NCI-H1105 treated with DMSO at 0.1 percent for 48 hours (cell line): ENCODE results near the gene EVI2B.
A peak's percentile ranks its signal among the peaks of the same experiment; 100 is the strongest.
"Not testable (repeated sequence)": the region's sequence is repeated elsewhere in the genome, so short reads cannot be mapped to it uniquely, and the experiment has no call there.

Experiments
- DNase-seq: peaks from one replicate; lab custom pipeline; 2025; lab: John Stamatoyannopoulos, UW

Gene EVI2B, protein sequence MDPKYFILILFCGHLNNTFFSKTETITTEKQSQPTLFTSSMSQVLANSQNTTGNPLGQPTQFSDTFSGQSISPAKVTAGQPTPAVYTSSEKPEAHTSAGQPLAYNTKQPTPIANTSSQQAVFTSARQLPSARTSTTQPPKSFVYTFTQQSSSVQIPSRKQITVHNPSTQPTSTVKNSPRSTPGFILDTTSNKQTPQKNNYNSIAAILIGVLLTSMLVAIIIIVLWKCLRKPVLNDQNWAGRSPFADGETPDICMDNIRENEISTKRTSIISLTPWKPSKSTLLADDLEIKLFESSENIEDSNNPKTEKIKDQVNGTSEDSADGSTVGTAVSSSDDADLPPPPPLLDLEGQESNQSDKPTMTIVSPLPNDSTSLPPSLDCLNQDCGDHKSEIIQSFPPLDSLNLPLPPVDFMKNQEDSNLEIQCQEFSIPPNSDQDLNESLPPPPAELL

DNA sequence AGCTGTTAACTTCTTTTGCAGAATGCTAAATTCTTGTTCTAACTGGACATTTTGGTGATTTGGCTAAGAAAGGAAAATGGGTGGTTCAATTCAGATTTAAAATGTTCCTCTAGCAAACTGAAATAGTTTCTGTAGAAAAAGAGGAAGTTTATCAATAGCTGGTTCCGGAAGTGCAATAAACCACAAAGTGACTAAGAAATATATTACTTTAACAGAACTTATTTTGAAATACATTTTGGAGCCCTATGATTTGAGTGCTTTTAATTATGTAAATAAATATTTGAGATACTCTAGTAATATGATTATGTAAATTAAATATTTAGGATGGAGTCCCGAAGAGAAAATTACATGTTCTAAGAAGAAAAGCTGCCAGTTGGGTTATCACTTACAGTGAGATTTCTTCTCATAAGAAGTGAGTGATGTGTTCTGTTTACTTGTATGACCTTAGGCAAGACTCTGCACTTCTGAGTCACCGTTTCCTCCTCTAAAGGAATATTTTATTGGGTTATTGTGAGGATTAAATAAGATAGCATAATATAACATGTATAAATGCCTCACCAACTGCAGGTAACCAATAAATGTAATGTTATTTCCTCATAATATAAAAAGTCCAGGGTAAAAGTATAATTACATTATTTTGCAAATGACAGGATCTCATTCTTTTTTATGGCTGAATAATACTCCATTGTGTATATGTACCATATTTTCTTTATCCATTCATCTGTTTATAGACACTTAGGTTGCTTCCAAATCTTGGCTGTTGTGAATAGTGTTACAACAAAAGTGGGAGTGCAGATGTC lies at the start of gene EVI2B:
Gene EVI2B (minus strand): TSS at position 73 of the 800 bp plus-strand sequence. CDS start 8,445 bp downstream, outside the sequence.
- no peak for DNase-seq

DNA sequence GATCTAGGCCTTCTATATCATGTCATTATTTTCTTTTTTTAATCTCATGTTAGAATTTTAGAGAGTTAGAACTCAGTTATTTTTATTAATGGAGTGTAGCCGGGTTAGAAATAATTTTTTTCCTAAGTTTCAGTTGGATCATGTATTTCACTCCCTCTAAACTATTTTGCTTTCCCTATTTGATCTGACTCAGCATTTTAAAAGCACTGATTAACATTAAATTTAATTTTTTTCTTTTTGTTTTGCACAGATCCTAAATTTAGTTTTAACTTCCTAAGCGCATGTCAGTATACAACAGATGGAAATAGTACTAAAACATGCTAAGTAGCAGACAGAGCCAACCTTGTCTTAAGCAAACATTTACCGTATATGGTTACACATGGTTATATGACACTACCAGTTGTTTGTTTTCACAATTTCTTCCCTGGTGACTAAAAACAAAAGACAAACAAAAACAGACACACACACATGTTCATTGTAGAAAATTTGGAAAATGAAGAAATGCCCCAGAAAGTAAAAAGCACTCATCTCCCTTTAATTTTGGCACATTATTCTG lies 44.1 kb upstream of the EVI2B start:
- no peak for DNase-seq

DNA sequence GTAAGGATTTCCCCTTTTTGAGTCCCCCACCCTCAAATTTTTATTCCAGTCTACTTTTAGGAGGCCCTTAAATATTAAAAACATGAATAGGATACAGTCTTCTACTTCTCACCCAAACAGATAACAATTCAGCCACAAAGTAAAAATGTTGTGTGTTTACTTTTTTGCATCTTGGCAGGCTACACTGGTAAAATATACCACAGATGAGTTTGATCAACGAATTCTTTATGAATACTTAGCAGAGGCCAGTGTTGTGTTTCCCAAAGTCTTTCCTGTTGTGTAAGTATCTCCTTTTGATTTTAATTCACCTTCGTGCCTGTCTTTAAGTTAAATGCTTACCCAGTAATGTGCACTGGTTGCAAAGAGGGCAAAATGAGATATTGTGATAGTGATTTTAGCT lies 43.2 kb upstream of the EVI2B start:
- no peak for DNase-seq

DNA sequence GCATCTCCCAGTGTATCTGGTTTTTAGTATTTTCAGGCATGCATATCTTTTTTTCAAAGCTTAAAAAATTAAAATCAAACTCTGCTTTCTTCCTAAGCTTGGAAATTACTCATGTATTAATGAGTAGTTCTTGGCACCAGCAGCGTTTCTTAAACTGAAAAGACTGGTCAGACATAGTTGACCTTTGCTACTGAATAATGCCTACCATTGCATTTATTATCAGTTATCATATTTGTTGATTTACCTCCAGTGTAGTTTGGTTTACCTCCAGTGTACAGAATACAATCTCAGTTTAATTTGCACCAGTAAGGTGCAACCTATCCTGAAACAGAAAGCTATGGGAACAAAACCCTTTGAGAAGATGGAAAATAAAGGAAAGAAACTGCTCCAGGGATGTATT lies 42.1 kb upstream of the EVI2B start:
- no peak for DNase-seq

DNA sequence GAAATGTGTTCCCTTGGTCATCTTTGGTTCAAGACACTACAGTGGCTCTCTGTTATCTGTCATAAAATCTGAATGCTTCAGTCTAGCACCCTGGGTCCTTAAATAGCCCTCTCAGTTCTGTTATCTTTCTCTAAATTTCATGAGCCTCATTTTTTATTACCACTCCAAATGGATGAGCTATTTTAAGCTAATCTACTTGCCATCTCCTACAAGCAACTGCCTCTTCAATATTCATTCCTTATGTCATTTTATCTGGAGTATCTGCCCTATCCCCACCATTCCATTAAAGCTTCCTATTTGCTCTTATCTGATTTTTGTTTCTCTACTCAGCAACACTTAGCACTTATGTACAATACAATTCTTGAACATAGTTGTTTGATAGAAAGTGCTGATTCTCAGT lies 35.6 kb upstream of the EVI2B start:
- DNase-seq, result no peak

DNA sequence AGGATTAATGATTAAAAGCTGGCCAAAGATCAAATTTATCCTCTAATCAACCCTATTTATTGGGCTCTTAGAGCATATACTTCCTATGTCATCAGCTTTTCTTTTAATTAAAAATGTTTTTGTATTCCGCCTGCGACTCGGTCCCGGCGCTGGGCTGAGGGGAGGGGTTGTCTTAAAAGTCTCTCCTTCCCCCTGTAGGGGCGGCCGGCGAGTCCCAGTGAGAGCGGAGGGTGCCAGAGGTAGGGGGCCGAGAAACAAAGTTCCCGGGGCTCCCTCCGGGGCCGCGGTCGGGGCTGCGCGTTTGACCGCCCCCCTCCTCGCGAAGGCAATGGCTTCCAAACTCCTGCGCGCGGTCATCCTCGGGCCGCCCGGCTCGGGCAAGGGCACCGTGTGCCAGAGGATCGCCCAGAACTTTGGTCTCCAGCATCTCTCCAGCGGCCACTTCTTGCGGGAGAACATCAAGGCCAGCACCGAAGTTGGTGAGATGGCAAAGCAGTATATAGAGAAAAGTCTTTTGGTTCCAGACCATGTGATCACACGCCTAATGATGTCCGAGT lies 31.4 kb upstream of the EVI2B start:
- not testable (repeated sequence) for DNase-seq

DNA sequence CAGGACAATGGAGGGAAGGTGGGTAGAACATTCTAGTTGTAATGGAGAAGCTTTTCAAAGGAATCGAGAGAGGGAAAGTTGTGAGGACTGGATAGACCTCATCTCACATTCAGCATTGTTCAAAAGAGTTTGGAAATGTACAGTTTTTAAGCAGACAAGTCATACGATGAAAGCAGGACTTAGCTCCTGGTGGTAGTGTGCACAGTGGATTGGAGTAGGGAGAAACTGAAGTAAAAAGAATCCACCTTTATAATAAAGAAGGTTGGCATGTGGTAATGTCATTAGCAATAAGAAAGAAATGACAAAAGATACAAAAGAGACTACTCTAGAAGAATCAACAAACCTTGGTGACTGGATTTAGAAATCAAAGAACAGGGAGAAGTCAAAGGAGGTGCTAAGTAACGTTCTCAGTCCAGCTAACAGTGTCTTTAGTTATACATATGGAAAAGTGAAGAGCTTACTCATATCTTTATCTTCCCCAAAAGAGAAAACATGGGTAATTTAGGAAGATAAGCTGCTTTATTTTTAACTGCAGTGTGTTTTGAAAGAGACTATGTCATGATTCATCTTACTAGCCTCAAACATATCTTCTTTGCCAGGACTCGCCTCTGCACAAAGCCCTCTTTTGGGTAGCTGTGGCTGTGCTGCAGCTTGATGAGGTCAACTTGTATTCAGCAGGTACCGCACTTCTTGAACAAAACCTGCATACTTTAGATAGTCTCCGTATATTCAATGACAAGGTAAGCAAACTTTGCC lies 26.2 kb upstream of the EVI2B start:
- DNase-seq, result no peak

DNA sequence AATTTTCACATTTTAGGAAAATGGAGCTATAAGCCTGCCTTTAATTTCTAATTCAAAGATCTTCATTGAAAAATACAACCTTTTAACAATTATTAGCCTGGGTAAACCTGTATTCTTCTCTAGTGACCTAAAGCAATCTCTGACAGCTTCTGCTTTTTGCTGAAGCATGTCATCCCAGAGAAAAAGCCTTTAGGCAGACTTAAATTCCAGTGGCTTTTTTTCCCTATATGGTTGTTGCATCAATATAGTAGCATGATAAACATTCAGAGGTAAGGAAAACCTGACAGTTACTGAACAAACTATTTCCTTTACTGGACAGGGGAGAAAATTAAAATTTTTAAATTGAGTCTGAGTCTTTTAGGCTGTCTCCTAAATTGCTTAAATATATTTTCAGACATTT lies 15.4 kb upstream of the EVI2B start:
- DNase-seq, result no peak

DNA sequence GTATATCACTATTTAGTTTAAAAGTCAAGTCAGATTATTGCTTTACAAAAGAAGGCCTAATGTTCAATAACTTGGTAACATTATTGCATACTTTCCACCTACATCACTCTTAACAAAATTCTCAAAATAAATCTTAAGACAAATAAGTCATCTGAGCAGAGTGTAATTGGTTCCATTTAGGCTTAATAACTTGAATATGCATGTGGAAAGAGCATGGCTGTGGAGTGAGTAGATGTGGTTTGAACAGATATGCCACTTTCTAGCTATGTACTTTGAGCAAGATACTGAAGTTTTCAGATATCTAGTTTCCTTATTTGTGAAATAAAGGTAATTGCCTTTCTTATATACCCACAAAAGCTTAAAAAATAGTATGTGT lies 14.3 kb upstream of the EVI2B start:
- no peak for DNase-seq

DNA sequence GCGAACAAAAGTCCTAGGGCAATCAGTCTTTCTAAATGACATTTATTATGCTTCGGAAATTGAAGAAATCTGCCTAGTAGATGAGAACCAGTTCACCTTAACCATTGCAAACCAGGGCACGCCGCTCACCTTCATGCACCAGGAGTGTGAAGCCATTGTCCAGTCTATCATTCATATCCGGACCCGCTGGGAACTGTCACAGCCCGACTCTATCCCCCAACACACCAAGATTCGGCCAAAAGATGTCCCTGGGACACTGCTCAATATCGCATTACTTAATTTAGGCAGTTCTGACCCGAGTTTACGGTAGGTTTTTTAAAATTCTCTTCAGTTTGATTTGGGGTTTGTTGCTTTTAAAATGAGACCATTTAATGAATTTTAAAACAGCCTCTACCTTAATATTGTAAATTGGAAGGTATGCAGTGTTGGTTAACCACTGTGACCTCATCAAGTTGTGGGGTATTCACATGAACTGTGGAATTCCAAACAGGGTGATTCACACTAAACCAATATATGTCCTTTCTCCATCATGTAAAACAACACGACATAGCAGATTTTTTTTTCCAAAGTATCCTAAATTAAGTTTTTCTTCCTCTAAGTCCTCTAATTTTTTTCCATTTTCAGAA lies 13.8 kb upstream of the EVI2B start:
- no peak for DNase-seq

DNA sequence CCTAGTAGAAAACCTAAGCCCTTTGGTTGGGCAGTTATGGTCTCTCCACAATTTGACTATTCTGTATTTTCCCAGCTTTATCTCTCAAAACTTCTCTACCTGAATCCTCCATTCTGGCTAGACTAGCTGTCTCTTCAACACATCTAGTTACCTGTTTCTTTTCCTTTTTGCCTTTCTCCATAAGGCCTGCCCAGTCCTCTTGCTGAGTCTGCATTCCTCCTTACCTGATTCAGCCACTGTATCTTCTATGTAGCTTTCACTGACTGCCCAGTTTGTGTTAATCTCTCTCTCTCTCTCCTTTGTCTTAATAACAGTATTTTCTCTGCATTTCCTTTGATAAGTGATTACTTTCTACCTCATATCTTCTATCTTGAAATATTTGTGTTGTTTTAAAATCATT lies 9.7 kb upstream of the EVI2B start:
- DNase-seq, result no peak

DNA sequence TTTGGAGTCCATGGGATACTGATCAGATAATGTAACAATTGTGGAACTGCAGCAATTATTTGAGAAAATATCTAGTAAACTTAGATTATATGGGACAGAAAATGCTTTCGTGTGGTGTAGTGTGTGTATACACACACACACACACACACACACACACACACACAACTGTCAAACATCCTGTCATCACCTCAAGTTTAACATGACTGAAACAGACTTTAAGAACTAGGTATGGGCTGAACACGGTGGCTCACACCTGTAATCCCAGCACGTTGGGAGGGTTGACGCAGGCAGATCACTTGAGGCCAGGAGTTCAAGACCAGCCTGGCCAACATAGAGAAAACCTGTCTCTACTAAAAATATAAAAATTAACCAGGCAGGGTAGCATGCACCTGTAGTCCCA lies 8.1 kb upstream of the EVI2B start:
- no peak for DNase-seq

DNA sequence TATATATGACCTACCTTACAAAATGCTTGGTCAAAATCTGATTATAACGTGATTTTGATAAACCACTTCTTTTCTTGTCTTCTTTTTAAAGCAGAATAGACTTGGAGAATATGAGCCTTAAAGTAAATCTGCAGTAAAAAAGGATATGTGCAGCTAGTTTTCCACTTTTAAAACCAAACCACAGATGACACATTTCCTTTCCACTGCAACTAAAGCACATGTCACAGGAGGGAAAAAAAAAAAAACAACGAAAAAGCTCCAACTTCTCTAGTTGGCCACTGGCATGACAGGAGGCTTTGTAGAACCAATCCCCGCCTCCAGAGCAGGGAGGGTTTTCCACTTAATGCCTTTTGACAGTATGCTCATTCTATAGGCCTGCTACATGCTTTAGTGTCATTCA lies 7.6 kb upstream of the EVI2B start, which contains the start of gene EVI2A:
Gene EVI2A (minus strand): TSS at position 142 of the 400 bp plus-strand sequence. CDS start 2,609 bp downstream, outside the sequence.
- DNase-seq, result no peak

DNA sequence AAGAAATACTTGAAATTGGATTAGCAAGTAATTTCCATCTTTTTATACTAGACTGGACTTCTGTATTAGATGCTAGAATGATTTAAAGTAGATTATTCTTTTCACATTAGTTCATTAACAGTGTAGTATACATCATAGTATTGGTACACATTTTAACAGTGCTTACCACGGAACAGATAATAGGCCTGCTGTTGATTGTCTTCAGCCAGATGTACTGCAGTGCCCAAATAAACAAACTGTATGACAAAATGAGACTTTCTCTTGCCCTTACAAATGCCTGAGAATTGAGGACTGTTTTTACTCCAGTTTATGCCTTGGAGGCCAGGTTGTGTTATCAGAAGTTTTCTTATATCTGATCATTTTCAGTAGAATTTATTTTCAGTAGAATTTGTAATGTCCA lies 6.9 kb upstream of the EVI2B start:
- DNase-seq, result peak; percentile 13

DNA sequence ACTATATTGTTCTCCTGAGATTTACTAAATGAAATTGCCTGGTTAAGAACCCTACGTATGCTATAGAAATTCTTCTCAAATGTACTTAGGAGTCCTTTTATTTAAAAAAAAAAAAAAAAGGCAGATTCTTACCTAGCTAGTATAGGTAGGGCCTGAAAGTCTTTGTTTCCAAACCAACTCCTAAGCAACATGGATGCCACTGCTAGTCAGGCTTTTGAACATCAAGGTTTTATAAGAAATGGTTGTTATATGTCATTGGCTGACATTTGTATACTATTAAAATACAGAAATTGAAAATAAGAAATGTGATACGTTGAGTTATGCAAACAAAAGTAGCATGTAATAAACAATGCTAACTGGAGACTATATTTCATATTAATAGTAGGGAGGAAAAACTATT lies 6.4 kb upstream of the EVI2B start:
- DNase-seq, result no peak

DNA sequence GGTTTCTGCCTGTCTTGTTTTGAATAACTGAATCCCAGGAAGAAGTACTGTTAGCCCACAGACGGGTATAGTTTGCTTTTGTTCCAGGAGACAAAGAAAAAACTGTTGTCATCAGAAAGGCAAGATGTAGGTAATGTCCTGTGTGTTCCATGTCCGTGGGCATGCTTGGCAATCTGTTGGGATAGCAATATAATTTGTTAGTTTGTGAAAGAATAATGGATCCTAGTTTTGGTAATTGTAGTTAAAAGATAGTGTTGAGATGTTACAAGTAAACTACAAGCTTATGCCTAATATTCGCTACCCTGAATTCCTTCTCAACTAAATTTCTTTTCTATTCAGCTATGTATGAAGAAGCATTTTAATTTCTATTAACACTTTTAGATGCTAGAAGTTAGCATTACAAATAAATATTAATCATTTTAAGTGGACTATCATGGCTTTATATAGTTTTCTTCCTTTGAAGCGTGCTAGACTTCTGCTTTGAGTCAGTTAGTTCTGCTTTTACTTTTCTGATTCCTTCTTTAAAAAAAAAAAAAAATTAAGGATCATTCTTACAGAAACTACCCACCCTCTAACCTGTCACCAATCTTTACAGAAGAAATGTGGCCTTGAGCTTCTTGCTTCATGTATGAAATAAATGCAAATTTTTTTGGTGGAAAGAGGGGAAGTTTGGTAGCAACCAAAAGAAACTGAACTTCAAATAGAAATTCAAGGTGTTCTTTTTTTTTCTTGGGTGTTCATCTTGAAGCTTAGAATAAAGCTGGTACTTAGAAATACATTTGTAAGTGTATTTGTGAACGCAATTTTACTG lies 5.2 kb upstream of the EVI2B start:
- DNase-seq, result peak; percentile 58

DNA sequence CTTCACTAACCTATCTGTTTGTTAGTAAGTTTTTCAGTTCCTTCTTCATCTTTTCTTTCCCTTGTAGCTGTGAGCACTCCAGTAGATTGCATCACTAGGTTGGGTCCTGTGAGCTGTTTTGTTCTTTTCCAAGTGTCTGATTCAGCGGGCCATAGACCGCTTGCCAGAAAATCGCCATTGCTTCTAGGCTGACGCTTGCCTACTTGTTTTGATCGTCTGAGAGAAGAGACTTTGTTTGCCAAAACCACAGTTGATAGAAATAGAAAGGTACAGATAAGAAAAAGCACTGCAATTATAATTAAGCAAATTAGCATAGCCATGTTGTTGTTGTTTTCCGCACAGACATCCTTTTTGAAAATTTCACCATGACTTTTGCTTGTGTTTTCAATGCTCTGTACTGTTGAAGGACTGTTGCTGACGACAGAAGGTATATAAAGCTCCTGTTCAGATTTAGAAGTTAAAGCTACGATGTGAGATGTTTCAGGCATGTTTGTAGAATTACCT lies 4.5 kb upstream of the EVI2B start:
- DNase-seq, result peak; percentile 67

DNA sequence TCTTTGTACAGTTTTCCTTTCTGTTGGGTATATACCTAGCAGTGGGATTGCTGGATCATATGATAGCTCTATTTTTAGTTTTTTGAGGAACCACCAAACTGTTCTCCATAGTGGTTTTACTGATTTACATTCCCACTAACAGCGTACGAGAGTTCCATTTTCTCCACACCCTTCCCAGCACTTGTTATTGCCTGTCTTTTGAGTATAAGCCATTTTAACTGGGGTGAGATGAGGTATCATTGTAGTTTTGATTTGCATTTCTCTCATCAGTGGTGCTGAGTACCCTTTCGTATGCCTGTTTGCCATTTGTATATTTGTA lies 887 bp upstream of the EVI2B start:
- no peak for DNase-seq

DNA sequence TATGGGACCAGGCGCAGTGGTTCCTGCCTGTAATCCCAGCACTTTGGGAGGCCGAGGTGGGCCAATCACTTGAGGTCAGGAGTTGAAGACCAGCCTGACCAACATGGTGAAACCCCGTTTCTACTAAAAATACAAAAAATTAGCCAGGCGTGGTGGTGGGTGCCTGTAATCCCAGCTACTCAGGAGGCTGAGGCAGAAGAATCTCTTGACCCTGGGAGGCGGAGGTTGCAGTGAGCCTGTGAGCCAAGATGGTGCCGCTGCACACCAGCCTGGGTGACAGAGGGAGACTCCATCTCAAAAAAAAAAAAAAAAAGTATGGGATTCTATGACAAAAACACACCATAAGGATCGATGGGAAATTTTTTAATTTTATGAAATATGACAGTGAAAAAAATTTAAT lies 1.6 kb downstream of the EVI2B start:
- not testable (repeated sequence) for DNase-seq

DNA sequence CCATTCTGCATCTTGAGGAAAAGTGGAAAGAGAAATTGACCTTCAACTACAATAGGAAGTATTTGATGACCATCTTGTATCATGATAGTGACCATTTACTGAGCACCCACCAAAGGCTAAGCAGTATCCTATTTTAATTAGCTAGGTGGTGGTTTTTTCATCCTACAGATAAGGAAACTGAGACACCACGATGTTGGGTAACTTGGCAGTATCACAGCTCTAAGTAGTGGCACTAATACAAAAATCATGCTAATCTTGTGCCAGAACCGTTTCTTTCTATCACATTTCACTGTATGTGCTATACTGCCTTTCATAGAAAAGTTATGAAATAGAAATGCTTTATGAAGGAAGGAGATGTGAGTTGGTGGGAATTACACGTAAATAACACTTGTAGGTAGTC lies 2.3 kb downstream of the EVI2B start:
- no peak for DNase-seq
